ENCODE results near the gene MTR.

DNA sequence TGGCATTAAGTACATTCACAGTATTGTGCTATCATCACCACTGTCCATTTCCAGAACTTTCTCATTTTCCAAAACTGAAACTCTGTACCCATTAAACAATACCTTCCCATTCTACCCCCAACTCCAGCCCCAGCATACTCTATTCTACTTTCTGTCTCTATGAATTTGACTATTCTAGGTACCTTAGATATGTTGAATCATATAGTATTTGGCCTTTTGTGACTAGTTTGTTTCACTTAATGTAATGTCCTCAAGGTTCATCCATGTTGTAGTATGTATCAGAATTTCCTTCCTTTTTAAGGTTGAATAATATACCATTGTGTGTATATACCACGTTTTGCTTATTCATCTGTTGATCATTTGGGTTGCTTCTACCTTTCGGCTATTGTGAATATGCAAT lies 11.5 kb downstream of the MTR start:
- TF ChIP-seq, protein P1, sequence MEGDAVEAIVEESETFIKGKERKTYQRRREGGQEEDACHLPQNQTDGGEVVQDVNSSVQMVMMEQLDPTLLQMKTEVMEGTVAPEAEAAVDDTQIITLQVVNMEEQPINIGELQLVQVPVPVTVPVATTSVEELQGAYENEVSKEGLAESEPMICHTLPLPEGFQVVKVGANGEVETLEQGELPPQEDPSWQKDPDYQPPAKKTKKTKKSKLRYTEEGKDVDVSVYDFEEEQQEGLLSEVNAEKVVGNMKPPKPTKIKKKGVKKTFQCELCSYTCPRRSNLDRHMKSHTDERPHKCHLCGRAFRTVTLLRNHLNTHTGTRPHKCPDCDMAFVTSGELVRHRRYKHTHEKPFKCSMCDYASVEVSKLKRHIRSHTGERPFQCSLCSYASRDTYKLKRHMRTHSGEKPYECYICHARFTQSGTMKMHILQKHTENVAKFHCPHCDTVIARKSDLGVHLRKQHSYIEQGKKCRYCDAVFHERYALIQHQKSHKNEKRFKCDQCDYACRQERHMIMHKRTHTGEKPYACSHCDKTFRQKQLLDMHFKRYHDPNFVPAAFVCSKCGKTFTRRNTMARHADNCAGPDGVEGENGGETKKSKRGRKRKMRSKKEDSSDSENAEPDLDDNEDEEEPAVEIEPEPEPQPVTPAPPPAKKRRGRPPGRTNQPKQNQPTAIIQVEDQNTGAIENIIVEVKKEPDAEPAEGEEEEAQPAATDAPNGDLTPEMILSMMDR (IDR thresholded peaks at IDR 0.05; ENCODE audit: low read length): no peak
- TF ChIP-seq EZH2 (IDR thresholded peaks at IDR 0.05; ENCODE audit: borderline replicate concordance, low read length): no peak
